Peyer's patch (tissue), 4 donors: ENCODE results near the gene ATP8B4.

Source experiments
- POLR2A ChIP-seq, 2 donors: fragments of 450-650 bp; IDR thresholded peaks; one replicate each; pipeline ENCODE4 v1.5.1; 2017; ENCODE audit warnings: antibody characterized with exemption in 2 of 2, mild to moderate bottlenecking in 2 of 2, moderate library complexity in 2 of 2
- TF ChIP-seq, protein P1 (sequence below), 6 experiments: fragments of 450-650 bp in 4 of 6; fragments of 200-600 bp in 2 of 6; sonication (generic) in 1 of 6; IDR thresholded peaks; one replicate each; pipeline ENCODE4 v1.5.1; 2017 to 2019; ENCODE audit warnings: antibody characterized with exemption in 6 of 6, mild to moderate bottlenecking in 3 of 6, moderate library complexity in 1 of 6

DNA sequence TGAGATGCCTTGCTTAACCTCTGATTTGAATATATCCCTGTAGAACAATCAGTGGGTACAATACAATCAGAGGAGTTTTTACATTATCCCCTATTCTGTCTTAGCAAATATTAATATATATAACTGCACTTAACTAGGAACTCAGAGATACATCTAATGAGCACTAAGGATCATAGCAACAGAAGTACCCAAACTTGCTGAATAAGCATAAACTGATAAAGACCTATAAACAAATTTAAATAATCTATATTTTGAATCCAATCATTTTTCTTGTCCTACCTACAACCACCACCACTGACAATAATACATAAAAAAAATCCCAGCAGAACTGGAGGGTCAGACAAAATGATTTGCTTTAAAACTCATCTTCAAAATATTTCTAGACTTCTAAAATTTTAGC lies 106.2 kb downstream of the ATP8B4 start:
- TF ChIP-seq POLR2A (IDR thresholded peaks at IDR 0.05), result no peak
- TF ChIP-seq, protein P1, sequence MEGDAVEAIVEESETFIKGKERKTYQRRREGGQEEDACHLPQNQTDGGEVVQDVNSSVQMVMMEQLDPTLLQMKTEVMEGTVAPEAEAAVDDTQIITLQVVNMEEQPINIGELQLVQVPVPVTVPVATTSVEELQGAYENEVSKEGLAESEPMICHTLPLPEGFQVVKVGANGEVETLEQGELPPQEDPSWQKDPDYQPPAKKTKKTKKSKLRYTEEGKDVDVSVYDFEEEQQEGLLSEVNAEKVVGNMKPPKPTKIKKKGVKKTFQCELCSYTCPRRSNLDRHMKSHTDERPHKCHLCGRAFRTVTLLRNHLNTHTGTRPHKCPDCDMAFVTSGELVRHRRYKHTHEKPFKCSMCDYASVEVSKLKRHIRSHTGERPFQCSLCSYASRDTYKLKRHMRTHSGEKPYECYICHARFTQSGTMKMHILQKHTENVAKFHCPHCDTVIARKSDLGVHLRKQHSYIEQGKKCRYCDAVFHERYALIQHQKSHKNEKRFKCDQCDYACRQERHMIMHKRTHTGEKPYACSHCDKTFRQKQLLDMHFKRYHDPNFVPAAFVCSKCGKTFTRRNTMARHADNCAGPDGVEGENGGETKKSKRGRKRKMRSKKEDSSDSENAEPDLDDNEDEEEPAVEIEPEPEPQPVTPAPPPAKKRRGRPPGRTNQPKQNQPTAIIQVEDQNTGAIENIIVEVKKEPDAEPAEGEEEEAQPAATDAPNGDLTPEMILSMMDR (IDR thresholded peaks at IDR 0.05), result no peak
